KMS-11 (cell line): ENCODE data around the gene CIROP.

ENCODE experiments used
- H2AFZ ChIP-seq: fragments of 200-600 bp; sonication (generic); 2 replicates; pipeline ENCODE4 v1.6.1; 2016; ENCODE audit warnings: antibody characterized with exemption, mixed run types, low read depth
- H3K27ac ChIP-seq: fragments of 200-600 bp; sonication (generic); 2 replicates; pipeline ENCODE4 v1.6.1; 2016; ENCODE audit warnings: mild to moderate bottlenecking, mixed run types
- H3K27me3 ChIP-seq: fragments of 200-600 bp; sonication (generic); 2 replicates; pipeline ENCODE4 v1.6.1; 2017; ENCODE audit warnings: mild to moderate bottlenecking, low read depth, mixed run types, moderate library complexity; ENCODE audit not compliant: insufficient read depth
- H3K36me3 ChIP-seq: fragments of 200-600 bp; sonication (generic); 2 replicates; pipeline ENCODE4 v1.6.1; 2017; ENCODE audit warnings: mild to moderate bottlenecking, mixed run types; ENCODE audit not compliant: insufficient read depth
- H3K4me1 ChIP-seq: fragments of 200-600 bp; sonication (generic); 2 replicates; pipeline ENCODE4 v1.6.1; 2016; ENCODE audit warnings: mild to moderate bottlenecking, low read depth, mixed run types; ENCODE audit not compliant: poor library complexity, severe bottlenecking
- H3K4me2 ChIP-seq: fragments of 200-600 bp; sonication (generic); 2 replicates; pipeline ENCODE4 v1.7.0; 2016; ENCODE audit warnings: mild to moderate bottlenecking, mixed run types
- H3K4me3 ChIP-seq: fragments of 200-600 bp; sonication (generic); IDR thresholded peaks from 2 replicates; pipeline ENCODE4 v1.6.1; 2017; ENCODE audit warnings: low read depth, low read length, mixed read lengths; ENCODE audit not compliant: insufficient read depth
- H3K79me2 ChIP-seq: fragments of 200-600 bp; sonication (generic); 2 replicates; pipeline ENCODE4 v1.6.1; 2016; ENCODE audit warnings: low read depth, mixed run types; ENCODE audit not compliant: insufficient read depth
- H3K9ac ChIP-seq: fragments of 200-600 bp; sonication (generic); 2 replicates; pipeline ENCODE4 v1.6.1; 2016; ENCODE audit warnings: mild to moderate bottlenecking, mixed run types
- H4K20me1 ChIP-seq: fragments of 200-600 bp; sonication (generic); 2 replicates; pipeline ENCODE4 v1.6.1; 2016; ENCODE audit warnings: mild to moderate bottlenecking, mixed run types; ENCODE audit not compliant: insufficient read depth
- TF ChIP-seq, protein P1 (sequence below): fragments of 200-600 bp; sonication (generic); conservative IDR thresholded peaks from 2 replicates; pipeline ENCODE4 v1.6.1; 2017; ENCODE audit warnings: low read depth, mild to moderate bottlenecking, antibody characterized with exemption, low read length, moderate library complexity, mixed read lengths

The CIROP gene

DNA sequence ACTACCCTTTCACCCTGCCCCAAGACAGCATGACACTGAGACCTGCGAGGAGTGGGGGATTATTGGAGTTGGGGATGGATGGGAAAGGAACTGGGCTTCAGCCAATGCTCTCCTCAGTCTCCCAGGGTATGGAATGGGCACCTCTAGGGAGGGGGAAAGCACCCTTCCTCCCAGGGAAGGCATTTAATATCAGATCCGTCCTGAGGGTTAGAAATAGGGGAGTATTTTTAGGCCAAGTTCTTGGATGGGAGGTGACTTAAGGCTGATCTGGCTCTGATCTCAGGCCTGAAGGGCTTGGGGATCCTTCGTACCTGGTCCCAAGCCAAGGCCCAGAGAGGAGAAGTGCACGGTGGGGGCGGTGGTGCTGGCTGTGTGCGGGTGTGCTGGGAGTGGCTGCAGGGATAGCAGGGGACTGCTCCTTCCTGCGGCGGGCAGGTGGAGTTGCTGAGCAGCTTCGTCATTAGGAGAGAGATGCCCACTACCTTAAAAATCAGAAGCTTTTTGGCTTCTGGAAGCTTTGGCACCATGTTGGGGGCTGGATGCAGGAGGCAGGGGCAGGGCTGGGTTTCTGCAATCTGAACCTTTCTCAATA, 21.2 kb upstream of the CIROP start:
- Histone ChIP-seq H3K4me1 (peaks cover 8% of the 10 kb centered on the region), H2AFZ (no peak overlapping the region), H3K4me2 (no peak overlapping the region), H3K27me3 (no peaks in the 10 kb centered on the region), H4K20me1 (no peaks in the 10 kb centered on the region), H3K9ac (no peak overlapping the region), H3K36me3 (no peaks in the 10 kb centered on the region), H3K27ac (no peak overlapping the region), H3K4me3 (no peak overlapping the region), H3K79me2 (no peaks in the 10 kb centered on the region)
- TF ChIP-seq, protein P1, sequence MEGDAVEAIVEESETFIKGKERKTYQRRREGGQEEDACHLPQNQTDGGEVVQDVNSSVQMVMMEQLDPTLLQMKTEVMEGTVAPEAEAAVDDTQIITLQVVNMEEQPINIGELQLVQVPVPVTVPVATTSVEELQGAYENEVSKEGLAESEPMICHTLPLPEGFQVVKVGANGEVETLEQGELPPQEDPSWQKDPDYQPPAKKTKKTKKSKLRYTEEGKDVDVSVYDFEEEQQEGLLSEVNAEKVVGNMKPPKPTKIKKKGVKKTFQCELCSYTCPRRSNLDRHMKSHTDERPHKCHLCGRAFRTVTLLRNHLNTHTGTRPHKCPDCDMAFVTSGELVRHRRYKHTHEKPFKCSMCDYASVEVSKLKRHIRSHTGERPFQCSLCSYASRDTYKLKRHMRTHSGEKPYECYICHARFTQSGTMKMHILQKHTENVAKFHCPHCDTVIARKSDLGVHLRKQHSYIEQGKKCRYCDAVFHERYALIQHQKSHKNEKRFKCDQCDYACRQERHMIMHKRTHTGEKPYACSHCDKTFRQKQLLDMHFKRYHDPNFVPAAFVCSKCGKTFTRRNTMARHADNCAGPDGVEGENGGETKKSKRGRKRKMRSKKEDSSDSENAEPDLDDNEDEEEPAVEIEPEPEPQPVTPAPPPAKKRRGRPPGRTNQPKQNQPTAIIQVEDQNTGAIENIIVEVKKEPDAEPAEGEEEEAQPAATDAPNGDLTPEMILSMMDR: no peak

DNA sequence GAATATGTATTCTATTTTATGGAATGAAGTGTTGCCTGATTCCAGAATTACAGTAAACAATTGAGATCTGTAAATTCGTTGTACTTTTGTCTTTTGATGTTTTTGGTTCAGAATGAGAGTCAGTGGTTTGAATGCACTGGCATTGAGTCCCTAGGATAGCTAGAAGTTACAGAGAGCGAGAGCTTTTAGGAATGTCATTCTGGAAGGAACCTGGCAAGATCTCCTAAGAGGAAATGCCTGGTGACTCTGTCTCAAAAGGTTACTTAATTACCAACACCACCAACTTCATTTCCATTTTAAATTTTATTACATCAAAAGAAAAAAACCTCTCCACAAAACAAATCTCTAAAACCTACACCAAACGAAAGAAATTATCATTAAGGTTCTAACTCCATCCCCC, 20.2 kb upstream of the CIROP start:
- no peak overlapping the region for H3K4me2 ChIP-seq
- peaks cover 14% of the 10 kb centered on the region for H3K4me1 ChIP-seq
- H2AFZ ChIP-seq: no peak overlapping the region
- no peaks in the 10 kb centered on the region for H3K36me3 ChIP-seq
- H3K79me2 ChIP-seq: no peaks in the 10 kb centered on the region
- TF ChIP-seq, protein P1: no peak
- H3K27ac ChIP-seq: no peak overlapping the region
- no peaks in the 10 kb centered on the region for H4K20me1 ChIP-seq
- H3K9ac ChIP-seq: no peak overlapping the region
- no peak overlapping the region for H3K4me3 ChIP-seq
- H3K27me3 ChIP-seq: no peaks in the 10 kb centered on the region

DNA sequence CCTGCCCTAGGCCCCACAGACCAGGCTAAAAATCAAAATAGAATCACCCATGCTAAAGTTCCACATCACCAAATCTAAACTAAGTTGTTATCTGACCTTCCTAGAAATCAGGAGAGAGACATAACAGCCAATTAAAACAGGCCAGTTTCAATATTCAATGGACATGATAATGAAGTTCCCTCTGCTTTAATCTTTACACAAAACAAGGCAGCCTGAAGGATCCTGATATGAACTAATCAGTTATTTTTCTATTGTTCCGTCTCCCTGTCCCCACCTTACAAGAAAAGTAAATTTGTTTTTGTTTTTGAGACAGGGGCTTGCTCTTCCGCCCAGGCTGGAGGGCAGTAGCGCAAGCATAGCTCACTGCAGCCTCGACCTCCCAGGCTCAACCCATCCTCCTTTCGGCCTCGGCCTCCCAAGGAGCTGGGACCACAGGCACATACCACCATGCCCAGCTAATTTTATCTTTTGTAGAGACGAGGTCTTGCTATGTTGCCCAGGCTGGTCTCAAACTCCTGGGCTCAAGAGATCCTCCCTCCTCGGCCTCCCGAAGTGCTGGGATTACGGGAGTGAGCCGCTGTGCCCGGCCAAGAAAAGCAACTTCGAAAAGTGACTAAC, 19.7 kb upstream of the CIROP start:
- no peak overlapping the region for H2AFZ ChIP-seq
- H3K79me2 ChIP-seq: no peaks in the 10 kb centered on the region
- TF ChIP-seq, protein P1: no peak
- H4K20me1 ChIP-seq: no peaks in the 10 kb centered on the region
- no peak overlapping the region for H3K27ac ChIP-seq
- no peaks in the 10 kb centered on the region for H3K36me3 ChIP-seq
- H3K9ac ChIP-seq: no peak overlapping the region
- H3K27me3 ChIP-seq: no peaks in the 10 kb centered on the region
- no peak overlapping the region for H3K4me2 ChIP-seq
- no peak overlapping the region for H3K4me3 ChIP-seq
- peaks cover 14% of the 10 kb centered on the region for H3K4me1 ChIP-seq

DNA sequence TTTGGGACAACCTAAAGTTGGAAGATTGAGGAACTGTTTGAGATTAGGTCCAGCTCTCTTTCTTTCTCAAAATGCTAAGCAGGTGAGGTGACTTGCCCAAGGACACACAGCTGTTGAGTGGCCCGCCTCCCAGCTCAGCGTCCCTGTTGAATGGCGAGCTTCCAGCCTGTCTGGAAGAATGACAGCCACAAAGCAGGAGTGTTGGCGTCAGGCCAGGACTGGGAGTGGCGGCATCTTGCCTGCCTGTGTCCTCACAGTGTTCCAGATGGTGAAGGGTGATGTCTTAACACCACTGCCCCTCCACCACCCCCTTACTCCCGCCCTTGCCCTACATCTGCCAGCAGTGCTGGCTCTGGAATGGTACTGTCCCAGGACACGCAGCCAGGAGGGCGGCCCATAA, 18.6 kb upstream of the CIROP start:
- no peaks in the 10 kb centered on the region for H3K79me2 ChIP-seq
- no peak overlapping the region for H3K4me2 ChIP-seq
- TF ChIP-seq, protein P1: no peak
- no peak overlapping the region for H2AFZ ChIP-seq
- H3K27me3 ChIP-seq: no peaks in the 10 kb centered on the region
- peaks cover 14% of the 10 kb centered on the region for H3K4me1 ChIP-seq
- H3K36me3 ChIP-seq: no peaks in the 10 kb centered on the region
- no peak overlapping the region for H3K27ac ChIP-seq
- no peaks in the 10 kb centered on the region for H4K20me1 ChIP-seq
- no peak overlapping the region for H3K4me3 ChIP-seq
- no peak overlapping the region for H3K9ac ChIP-seq
